Gastroesophageal sphincter (tissue), 4 donors: ENCODE measurements around the gene COX6B1. TPM values are rescaled to one million over a fixed set of nuclear protein-coding genes. Genes with fewer than 3 reads are reported as not detected.

Experiments used
- ATAC-seq: fragments of 150-250 bp; one replicate; pipeline ENCODE4 v1.9.1; 2016; ENCODE audit warnings: mild to moderate bottlenecking, moderate library complexity
- H3K27ac ChIP-seq, 4 donors: fragments of 200-600 bp; sonication (generic) in 3 of 4; 1 replicate in 3 of 4; 2 replicates in 1 of 4; pipeline ENCODE4 v1.5.1; 2016 to 2019
- H3K27me3 ChIP-seq: fragments of 200-600 bp; sonication (generic); one replicate; pipeline ENCODE4 v1.5.1; 2019
- H3K36me3 ChIP-seq, 2 donors: fragments of 200-600 bp; sonication (generic); one replicate each; pipeline ENCODE4 v1.5.1; 2019; ENCODE audit warnings: control low read depth in 1 of 2
- H3K4me1 ChIP-seq, 3 donors: fragments of 200-600 bp; sonication (generic); 1 replicate in 2 of 3; 2 replicates in 1 of 3; pipeline ENCODE4 v1.5.1; 2016 to 2019; ENCODE audit warnings: control low read depth in 2 of 3
- H3K4me3 ChIP-seq, 2 donors: fragments of 200-600 bp; sonication (generic); one replicate each; pipeline ENCODE4 v1.5.1; 2019; ENCODE audit warnings: mild to moderate bottlenecking in 1 of 2, moderate library complexity in 1 of 2
- H3K9me3 ChIP-seq, 3 donors: fragments of 200-600 bp; sonication (generic); one replicate each; pipeline ENCODE4 v1.5.1; 2017 to 2019; ENCODE audit warnings: control low read depth in 2 of 3
- EP300 ChIP-seq: sonication (generic); formaldehyde crosslinking; IDR thresholded peaks from one replicate; pipeline ENCODE4 v1.6.1; 2017; ENCODE audit warnings: antibody characterized with exemption, mild to moderate bottlenecking
- POLR2A ChIP-seq, 2 donors: fragments of 450-650 bp; IDR thresholded peaks; one replicate each; pipeline ENCODE4 v1.6.1; 2017; ENCODE audit warnings: antibody characterized with exemption in 2 of 2, mild to moderate bottlenecking in 2 of 2, moderate library complexity in 1 of 2
- POLR2AphosphoS5 ChIP-seq: sonication (generic); formaldehyde crosslinking; IDR thresholded peaks from one replicate; pipeline ENCODE4 v1.6.1; 2017; ENCODE audit warnings: antibody characterized with exemption
- WGBS, 2 donors: methylation state at CpG; one replicate each; pipeline ENCODE4 v1.1.5; 2018; ENCODE audit warnings: low coverage in 1 of 2; 5-methylcytosine and 5-hydroxymethylcytosine counted together
- total RNA-seq, 4 donors: library from RNA; depleted of rRNA; stranded (reverse); fragments of >200 nt; gene quantifications; one replicate each; pipeline ENCODE4 v1.1.0, GENCODE V29; 2016
- TF ChIP-seq, protein P1 (sequence below), 4 experiments: fragments of 200-600 bp in 2 of 4; fragments of 450-650 bp in 2 of 4; sonication (generic) in 1 of 4; IDR thresholded peaks; one replicate each; pipeline ENCODE4 v1.5.1; 2017 to 2019; ENCODE audit warnings: antibody characterized with exemption in 4 of 4, mild to moderate bottlenecking in 2 of 4, moderate library complexity in 2 of 4

COX6B1 gene
- total RNA-seq, 4 donors from 2014 or later: 403 to 607 (median 414) TPM

GRCh38 chr19:35669566-35669965 is 21.4 kb downstream of the COX6B1 start:
- Histone ChIP-seq H3K27me3 (peaks cover 31% of the 10 kb centered on the region), H3K9me3 (no peaks in the 10 kb centered on the region), H3K27ac (no peak overlapping the region), H3K4me3 (no peak overlapping the region), H3K36me3 (peaks cover 0 to 14% of the 10 kb centered on the region in 2 donors), H3K4me1 (peaks cover 0 to 9% (median 0%) of the 10 kb centered on the region in 3 donors)
- WGBS, 2 donors: 70 to 72% methylated on average over 2 to 4 of the region's 6 CpGs
- ATAC-seq: no peak
- TF ChIP-seq POLR2AphosphoS5 (no peak), POLR2A (IDR thresholded peaks at IDR 0.05) (no peak), EP300 (no peak)
- TF ChIP-seq, protein P1, sequence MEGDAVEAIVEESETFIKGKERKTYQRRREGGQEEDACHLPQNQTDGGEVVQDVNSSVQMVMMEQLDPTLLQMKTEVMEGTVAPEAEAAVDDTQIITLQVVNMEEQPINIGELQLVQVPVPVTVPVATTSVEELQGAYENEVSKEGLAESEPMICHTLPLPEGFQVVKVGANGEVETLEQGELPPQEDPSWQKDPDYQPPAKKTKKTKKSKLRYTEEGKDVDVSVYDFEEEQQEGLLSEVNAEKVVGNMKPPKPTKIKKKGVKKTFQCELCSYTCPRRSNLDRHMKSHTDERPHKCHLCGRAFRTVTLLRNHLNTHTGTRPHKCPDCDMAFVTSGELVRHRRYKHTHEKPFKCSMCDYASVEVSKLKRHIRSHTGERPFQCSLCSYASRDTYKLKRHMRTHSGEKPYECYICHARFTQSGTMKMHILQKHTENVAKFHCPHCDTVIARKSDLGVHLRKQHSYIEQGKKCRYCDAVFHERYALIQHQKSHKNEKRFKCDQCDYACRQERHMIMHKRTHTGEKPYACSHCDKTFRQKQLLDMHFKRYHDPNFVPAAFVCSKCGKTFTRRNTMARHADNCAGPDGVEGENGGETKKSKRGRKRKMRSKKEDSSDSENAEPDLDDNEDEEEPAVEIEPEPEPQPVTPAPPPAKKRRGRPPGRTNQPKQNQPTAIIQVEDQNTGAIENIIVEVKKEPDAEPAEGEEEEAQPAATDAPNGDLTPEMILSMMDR (IDR thresholded peaks at IDR 0.05): no peak

- TF ChIP-seq EP300 (no peak), POLR2A (IDR thresholded peaks at IDR 0.05) (no peak), POLR2AphosphoS5 (no peak)
- TF ChIP-seq, protein P1 (IDR thresholded peaks at IDR 0.05): no peak
- no peak overlapping the region for H3K27ac ChIP-seq
- peaks cover 35% of the 10 kb centered on the region for H3K27me3 ChIP-seq
- 64% methylated on average over 4 of the region's 4 CpGs; no CpG with 5 or more reads in 1 of the 2 donors for WGBS, 2 donors
- peaks cover 0 to 9% (median 0%) of the 10 kb centered on the region in 3 donors for H3K4me1 ChIP-seq
- peaks cover 0 to 9% of the 10 kb centered on the region in 2 donors for H3K36me3 ChIP-seq
- no peak overlapping the region for H3K4me3 ChIP-seq
- no peaks in the 10 kb centered on the region for H3K9me3 ChIP-seq
- no peak for ATAC-seq
Observed at GRCh38 chr19:35669974-35670373, 21.9 kb downstream of the COX6B1 start.

DNA sequence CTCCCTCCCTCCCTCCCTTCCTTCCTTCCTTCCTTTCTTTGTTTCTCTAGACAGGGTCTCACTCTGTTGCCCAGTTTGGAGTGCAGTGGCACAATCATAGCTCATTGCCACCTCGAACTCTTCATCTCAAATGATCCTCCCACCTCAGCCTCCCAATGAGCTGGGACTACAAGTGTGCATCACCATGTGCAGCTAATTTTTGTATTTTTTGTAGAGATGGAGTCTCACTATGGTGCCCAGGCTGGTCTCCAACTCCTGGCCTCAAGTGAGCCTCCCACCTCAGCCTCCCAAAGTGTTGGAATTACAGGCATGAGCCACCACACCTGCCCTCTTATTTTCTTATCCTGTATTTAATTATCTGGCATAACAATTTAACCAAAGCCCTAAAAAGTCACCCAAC is 22.6 kb downstream of the COX6B1 start:
- H3K4me1 ChIP-seq: peaks cover 0 to 9% (median 0%) of the 10 kb centered on the region in 3 donors
- WGBS, 2 donors: 82% methylated on average over 1 of the region's 1 CpG; no CpG with 5 or more reads in 1 of the 2 donors

DNA sequence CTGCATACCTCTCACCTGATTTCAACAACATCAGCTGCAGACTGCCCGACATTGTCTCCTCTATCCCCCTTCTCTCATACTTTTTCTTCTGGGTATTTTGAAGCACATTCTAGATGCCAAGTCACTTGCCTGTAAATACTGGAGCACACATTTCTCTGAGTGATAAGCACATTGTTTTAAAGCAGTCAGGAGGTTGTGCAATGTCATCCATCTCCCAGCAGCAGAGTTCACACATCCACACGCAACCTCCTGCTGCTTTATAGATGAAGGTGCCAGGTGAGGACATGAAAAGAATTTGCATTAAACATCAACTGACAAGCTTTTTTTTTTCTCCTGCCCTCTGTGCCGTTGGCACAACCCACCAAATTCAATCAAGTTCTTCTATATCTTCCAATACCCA is 23.7 kb downstream of the COX6B1 start:
- 48 to 55% methylated on average over 3 of the region's 3 CpGs for WGBS, 2 donors
- H3K36me3 ChIP-seq: no peaks in the 10 kb centered on the region
- ATAC-seq: no peak
- no peaks in the 10 kb centered on the region for H3K9me3 ChIP-seq
- H3K4me3 ChIP-seq: no peak overlapping the region
- peaks cover 0 to 9% (median 0%) of the 10 kb centered on the region in 3 donors for H3K4me1 ChIP-seq
- H3K27ac ChIP-seq: no peak overlapping the region
- H3K27me3 ChIP-seq: peaks cover 53% of the 10 kb centered on the region
- TF ChIP-seq POLR2AphosphoS5: no peak
- TF ChIP-seq, protein P1 (IDR thresholded peaks at IDR 0.05): no peak
- TF ChIP-seq EP300: no peak
- TF ChIP-seq POLR2A (IDR thresholded peaks at IDR 0.05): no peak

More for the DNA sequence above, 22.6 kb downstream of the COX6B1 start:
- Histone ChIP-seq H3K36me3 (peaks cover 0 to 2% of the 10 kb centered on the region in 2 donors), H3K4me3 (no peak overlapping the region), H3K27me3 (peaks cover 42% of the 10 kb centered on the region), H3K27ac (no peak overlapping the region), H3K9me3 (no peaks in the 10 kb centered on the region)
- no peak for ATAC-seq
- TF ChIP-seq EP300: no peak
- no peak for TF ChIP-seq POLR2A (IDR thresholded peaks at IDR 0.05)
- no peak for TF ChIP-seq POLR2AphosphoS5
- TF ChIP-seq, protein P1 (IDR thresholded peaks at IDR 0.05): no peak

DNA sequence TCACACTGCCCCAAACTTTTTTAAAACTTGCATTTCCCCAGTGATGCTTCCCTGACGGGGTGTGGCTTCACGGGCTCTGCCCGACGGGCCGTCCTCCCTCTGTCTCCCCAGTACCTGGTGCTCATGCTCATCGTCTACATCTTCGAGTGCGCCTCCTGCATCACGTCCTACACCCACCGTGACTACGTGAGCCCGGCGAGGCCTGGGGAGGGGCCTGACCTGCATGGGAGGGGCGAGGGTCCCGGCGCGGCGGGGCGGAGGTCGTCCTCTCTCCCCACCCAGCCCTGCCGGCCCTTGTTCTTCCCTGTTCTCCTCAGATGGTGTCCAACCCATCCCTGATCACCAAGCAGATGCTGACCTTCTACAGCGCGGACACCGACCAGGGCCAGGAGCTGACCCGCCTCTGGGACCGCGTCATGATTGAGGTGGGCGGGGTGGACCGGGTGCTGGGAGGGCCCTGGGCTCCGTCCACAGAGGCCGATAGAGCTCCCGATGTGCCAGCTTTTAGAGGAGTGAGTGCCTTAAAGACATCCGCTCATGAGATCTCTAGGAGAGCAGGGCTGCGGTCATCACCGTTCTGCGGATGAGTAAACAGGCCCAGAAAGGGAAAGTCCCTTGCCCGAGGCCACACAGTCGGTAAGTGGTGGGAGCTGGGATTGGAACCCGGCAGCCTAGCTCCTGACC is 25.1 kb downstream of the COX6B1 start:
- WGBS, 2 donors: 0 to 9% methylated on average over 5 to 7 of the region's 39 CpGs
- no peak for TF ChIP-seq POLR2AphosphoS5
- no peak overlapping the region for H3K27ac ChIP-seq
- peak overlapping the region; percentile 2 to 42 for H3K4me3 ChIP-seq
- peaks cover 66% of the 10 kb centered on the region for H3K27me3 ChIP-seq
- no peaks in the 10 kb centered on the region for H3K9me3 ChIP-seq
- H3K4me1 ChIP-seq: peaks cover 0 to 9% (median 0%) of the 10 kb centered on the region in 3 donors
- peak; percentile 78 for ATAC-seq
- H3K36me3 ChIP-seq: no peaks in the 10 kb centered on the region
